MV-4-11 (cell line): ENCODE results near the gene KITLG.
"Not testable (repeated sequence)": the region's sequence is repeated elsewhere in the genome, so short reads cannot be mapped to it uniquely, and the experiment has no call there.

Experiments used
- DNase-seq: peaks from one replicate; lab custom pipeline; 2025; lab: John Stamatoyannopoulos, UW

KITLG gene

DNA sequence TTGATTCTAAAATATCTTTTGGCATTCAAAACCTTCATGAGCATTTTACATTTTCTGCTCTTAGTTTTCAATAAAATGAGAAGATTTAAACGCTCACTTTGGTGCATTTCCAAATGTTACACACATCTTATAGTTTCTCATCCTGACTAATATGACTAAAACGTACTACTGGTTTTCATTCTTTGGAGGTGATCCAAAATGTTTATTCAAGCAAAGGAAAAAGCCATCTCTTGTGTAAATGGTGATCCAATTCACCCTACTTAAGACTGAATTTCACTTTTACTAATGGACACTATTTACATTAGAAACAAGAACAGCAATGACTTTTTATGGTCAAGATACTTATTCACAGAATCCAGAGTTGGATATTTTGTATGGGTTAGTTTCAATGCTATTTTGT is 86.6 kb downstream of the KITLG start:
- no peak for DNase-seq

DNA sequence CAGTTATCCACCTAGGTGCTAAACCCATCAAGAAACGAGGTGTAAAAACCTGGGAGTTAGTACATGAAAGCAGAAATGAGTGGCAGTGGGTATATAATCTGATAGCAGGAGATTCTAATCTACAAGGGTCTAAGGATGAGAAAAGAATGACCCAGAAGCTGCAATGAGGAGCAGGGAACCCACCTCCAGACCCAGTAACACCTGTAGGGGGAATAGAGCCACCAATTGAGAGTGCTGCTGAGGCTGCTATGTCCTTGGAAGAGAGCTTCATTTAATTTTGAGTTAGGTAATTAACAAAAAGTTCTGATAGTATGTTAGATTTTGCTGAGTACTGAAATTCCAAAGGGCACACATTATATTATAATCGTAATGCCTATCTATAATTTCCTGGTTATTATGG is 89.8 kb downstream of the KITLG start:
- no peak for DNase-seq

DNA sequence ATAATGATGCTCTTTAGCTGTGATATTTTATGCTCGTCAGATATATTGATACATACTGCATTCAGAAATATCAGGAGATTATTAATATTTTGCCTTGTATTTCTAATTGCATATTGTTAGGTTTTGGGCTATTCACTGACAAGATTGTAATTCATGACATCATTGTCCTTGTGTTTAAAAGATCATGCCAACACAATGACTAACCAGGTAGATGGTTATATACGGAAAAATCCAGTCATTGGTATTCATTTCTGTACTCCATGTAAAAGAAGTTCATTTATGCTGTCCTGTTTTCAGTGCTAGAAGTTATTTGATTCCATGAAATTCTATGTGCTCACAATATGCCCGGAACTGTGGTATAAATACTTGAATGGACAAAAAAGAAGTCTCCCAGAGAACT is 107.5 kb downstream of the KITLG start:
- DNase-seq: no peak

DNA sequence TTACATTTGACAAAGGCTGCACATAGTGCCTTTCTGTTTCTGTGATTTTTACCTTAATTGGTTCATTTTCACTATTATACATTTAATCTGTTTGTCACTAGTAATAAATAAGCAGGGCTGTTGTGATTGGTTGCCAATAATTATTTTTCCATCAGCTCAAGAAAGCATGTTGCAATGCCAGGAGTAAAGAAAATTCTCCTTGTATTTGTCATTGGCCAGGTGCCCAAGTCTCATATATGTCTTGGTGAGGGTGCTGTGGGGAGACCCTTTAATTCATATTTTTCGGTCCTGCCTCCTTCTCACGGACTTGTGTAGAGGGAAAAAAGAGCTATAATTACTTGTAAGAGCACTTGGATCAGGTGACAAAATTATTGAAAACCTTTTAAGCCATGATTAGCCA is 108.0 kb downstream of the KITLG start:
- DNase-seq: no peak

DNA sequence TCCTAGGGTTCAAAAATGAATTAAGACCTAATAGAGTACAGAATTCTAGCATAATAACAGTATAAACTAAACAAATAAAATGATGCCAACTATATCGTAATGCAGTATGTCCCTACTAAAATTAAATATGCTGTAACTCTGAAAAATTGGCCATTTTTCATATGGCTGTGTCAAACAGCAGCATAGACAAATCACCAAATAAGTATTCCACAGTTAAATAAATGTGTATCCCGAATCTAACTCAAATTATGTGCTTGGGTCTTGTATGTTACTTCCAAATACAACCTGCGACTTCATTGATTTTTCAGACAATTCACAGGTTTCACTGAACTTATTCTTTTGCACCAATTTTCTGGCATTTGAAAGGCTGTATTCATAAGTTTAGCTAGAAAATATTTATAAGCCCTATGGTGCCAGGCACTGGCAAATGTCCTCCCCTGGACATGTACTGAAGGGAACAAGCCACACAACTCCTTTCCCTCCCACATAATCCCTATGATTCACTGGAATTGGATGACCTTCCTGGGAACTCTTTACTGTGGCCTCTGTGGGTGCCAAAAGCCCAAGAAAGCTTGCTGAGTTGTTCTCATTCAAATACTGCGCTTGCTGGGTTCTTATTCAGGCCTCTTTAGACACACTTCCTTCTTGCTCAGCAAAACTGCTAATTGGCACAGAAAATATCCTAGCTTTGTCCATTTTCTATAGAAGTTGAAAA is 108.8 kb downstream of the KITLG start:
- no peak for DNase-seq

DNA sequence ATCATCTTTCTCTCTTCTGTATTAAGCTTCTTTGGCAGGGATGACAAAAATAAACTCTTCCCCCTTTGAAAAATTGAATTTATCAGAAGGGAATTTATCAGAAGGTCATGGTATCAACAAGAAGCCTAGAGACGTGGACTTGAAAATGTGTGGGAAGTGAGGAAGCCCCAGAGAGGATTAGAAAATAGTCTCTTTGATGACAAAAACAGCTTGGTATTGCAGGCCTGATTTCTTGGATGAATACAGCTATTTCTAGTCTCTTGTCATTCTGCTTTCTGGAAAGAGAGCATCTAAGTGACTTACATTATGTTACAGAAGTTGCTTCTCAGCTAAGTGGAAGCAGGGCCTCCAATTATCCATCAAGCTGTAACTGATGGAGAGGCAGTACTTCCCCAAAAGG is 111.1 kb downstream of the KITLG start:
- no peak for DNase-seq

DNA sequence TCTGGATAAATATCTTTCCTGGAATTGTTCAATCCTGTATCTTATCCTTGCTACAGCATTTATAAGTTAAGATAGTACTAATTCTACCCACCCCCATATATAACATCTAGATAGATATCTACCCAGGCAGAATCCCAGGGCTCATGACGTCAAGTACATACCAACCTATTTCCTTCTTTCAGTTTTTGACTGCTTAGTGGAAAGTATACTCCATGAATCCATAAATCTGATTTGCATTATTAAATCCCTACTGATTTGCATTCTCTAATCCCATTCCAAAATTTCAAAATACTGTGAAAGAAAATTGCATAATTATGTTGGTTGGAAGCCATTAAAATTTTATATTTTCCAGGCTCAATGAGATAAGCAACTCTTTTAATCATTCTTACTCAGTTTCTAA is 111.7 kb downstream of the KITLG start:
- no peak for DNase-seq

DNA sequence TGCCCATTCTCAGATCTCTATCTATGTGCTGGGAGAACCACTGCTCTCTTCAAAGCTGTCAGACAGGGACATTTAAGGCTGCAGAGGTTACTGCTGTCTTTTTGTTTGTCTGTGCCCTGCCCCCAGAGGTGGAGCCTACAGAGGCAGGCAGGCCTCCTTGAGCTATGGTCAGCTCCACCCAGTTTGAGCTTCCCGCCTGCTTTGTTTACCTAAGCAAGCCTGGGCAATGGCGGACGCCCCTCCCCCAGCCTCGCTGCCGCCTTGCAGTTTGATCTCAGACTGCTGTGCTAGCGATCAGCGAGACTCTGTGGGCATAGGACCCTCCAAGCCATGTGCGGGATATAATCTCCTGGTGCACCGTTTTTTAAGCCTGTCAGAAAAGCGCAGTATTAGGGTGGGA is 113.6 kb downstream of the KITLG start:
- DNase-seq: not testable (repeated sequence)

DNA sequence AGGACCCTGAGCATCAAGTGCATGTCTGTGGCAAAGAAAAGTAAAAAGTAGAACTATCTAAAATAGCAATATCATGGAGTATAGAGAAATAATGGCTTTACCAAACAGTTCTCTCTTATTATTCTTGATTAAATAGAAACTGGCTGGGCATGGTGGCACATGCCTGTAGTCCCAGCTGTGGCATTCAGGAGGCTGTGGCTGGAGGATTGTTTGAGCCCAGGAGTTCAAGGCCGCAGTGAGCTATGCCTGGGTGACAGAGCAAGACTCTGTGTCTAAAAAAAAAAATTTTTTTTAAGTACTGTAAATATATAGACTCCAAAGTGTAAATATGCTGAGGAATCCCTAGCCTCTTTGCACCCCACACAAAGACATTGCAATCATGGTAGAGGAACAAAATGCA is 121.9 kb downstream of the KITLG start:
- no peak for DNase-seq

DNA sequence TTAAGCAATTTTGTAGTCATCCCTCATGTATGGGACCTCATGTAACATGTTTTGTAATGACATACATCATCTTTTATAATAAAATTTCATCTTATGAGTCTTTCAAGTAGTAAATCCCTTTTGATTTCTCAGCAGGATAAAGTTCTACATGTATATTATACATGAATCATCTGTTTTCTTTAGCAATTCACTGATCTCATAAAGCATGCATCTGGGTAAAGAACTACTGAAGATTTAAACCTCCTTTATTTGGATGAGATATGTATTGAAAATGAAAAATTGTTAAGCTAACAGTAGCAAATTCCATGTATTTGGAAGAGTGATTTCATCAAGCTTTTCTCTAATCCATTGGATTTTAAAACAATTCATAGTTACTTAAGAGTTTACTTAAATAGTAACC is 126.9 kb downstream of the KITLG start:
- DNase-seq: no peak

DNA sequence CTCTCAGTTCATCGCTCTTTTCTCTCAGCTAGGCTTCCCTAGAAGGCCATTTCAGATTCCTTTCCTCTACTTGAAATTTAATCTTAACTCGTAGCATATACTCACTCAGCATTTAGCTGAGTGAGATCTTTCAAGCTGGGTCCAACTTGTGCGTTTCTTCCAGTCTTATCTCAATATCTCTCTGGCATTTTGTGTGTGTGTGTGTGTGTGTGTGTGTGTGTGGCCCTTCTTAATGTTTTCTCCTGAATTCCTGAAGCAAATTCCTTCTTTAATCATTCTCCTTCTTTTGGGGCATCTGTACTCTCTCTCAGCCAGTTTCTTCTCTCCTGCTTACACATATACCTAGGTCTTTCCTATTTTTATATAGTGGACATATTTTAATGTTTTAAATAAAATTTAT is 129.1 kb downstream of the KITLG start:
- no peak for DNase-seq

DNA sequence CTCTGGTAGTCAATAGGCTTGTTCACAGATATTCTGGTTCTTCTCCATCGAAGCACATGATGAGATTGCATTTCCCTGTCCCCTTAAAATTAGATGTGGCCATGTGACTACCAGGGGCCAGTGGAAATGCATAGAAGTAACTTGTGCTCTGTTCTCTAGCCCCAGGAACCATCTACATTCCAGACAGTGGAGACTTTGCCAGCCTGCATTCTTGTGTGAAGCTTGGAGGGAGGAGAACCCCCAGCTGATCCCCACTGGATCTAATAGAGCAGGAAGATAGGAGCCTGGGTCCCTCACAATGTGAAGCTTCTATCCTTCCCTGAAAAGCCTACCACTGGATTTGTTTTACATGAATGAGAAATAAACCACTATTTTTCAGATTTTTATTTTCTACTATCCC is 130.1 kb downstream of the KITLG start:
- DNase-seq: no peak

DNA sequence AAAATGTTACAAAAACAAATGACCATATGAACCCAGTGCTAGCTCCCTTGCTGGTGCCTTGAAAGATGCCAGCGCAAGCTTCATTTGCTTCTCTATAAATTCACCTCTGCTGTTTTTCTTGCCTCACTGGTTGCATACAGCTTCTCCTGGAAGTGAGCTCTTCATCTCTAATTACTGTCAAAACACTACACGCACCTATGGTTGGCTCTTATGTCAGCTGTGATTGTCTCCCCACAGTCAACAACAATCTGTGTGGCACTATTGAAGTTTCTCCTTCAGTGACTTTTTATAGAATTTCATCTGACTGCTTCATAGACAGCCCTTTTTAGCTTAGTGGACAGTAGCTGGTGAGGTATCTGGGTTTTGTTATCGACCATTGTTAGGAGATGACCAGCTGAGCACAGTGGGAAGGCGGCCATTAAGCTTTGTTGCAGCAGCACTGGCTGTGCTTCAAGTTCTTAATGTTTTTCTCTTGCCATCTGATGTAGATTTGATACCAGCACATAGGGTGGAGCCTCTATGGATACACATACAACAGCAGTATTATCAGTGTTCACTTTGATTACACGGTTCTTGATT is 131.8 kb downstream of the KITLG start:
- no peak for DNase-seq

DNA sequence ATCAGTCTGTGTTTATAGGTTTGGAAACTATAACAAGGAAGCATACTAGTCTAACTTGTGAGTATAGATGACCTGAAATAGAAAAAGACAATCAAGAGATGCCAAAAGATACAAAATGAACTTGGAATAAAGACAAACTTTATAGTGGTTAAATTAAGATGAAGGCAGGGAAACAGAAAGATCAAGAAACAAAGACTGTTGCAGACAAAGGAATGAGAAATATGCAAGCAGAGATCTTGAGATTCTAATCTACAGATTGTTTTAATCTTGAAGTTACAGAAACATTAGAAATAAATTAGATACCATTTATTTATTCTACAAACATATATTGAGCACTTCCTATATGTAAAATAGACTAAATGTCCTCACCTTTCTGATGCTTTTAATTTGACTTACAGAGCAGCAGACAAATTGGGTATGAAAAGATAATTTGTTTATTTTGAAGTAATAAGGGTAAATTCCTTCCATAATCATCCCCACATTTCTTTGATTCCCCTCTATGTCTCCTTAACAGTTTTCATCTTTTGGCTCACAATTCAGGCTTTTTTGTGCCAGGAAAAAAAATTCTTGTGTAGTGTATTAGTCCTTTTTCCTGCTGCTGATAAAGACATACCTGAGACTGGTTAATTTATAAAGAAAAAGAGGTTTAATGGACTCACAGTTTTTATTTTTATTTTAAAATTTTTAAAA is 134.4 kb downstream of the KITLG start:
- DNase-seq: no peak

DNA sequence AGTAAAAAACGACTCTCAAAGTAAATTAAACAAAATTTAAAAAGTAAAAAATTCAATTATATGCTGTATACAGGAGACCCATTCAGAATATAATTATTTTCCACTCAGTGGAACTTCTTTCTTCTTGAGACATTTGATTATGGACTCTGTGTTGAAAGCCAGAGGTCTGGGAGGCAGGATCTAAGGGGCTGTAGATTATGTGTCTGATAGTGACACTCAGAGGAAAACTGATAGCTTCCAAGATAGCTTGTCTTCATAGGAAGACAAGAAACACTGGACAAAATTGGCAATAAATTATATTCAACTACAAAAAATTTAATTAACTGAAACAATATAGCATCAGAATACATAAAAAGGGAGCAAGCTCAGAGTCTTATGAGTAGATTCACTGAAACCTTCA is 135.8 kb downstream of the KITLG start:
- no peak for DNase-seq
